Endothelial cell of umbilical vein (primary cell): Measurements from ENCODE around the gene KDM7A. TPM values are rescaled to one million over a fixed set of nuclear protein-coding genes. Genes with fewer than 3 reads are reported as not detected.

Experiments
- BruUV-seq: library from RNA; stranded (reverse); fragments of 400-500 nt; replicated peaks from 2 replicates; lab custom pipeline; 2021; lab: Mats Ljungman, UMichigan
- CTCF ChIA-PET: fragments of 300-600, 350-600 bp; sonication (Branson Sonifier 250); formaldehyde crosslinking; loops from one replicate; lab custom pipeline; 2021; ENCODE audit warnings: antibody characterized with exemption, inconsistent platforms; lab: Charles Lee
- POLR2A ChIA-PET: fragments of 300-600, 350-600 bp; sonication (Branson Sonifier 250); formaldehyde crosslinking; loops from one replicate; lab custom pipeline; 2021; ENCODE audit warnings: antibody characterized with exemption, inconsistent platforms; lab: Charles Lee
- DNase-seq: peaks from one replicate; pipeline ENCODE4 v3.0.0-alpha.2; 2011; ENCODE audit warnings: low read depth, low spot score
- FAIRE-seq: peaks from 2 replicates; lab custom pipeline; 2011; peaks lifted over from hg19 to GRCh38; lab: Jason Lieb, UNC
- H2AFZ ChIP-seq: 2 replicates; pipeline ENCODE4 v1.6.0; 2012; ENCODE audit warnings: low read depth, low read length, control low read depth, inconsistent platforms
- H3K27ac ChIP-seq: 2 replicates; pipeline ENCODE4 v1.5.1; 2011; ENCODE audit warnings: low read depth, mild to moderate bottlenecking, control low read depth, low read length, moderate library complexity; ENCODE audit not compliant: insufficient read depth
- H3K27me3 ChIP-seq, 2 experiments: 2 replicates each; pipeline versions ENCODE4 v1.6.0 to v1.6.1; 2011; ENCODE audit warnings: low read length in 2 of 2, mixed read lengths in 1 of 2; ENCODE audit not compliant: control insufficient read depth in 2 of 2, insufficient read depth in 2 of 2
- H3K36me3 ChIP-seq, 2 experiments: 2 replicates in 1 of 2; 3 replicates in 1 of 2; pipeline ENCODE4 v1.5.1; 2011; ENCODE audit warnings: low read length in 2 of 2, mild to moderate bottlenecking in 1 of 2, moderate library complexity in 1 of 2; ENCODE audit not compliant: control insufficient read depth in 2 of 2, insufficient read depth in 2 of 2; ENCODE audit errors: extremely low read depth in 1 of 2
- H3K4me1 ChIP-seq: 3 replicates; pipeline ENCODE4 v1.5.1; 2011; ENCODE audit warnings: mild to moderate bottlenecking, low read length; ENCODE audit not compliant: control insufficient read depth, insufficient read depth; ENCODE audit errors: extremely low read depth
- H3K4me2 ChIP-seq: 2 replicates; pipeline ENCODE4 v1.6.1; 2011; ENCODE audit warnings: low read length, control low read depth, mixed read lengths; ENCODE audit not compliant: insufficient read depth
- H3K4me3 ChIP-seq, 3 experiments: fragments of 200-600 bp in 1 of 3; sonication (generic), shearing (Covaris generic) in 1 of 3; replicated peaks in 1 of 3; 2 replicates each; pipeline ENCODE4 v1.5.1; 2011 to 2016; ENCODE audit warnings: control low read depth in 3 of 3, low read length in 3 of 3, mild to moderate bottlenecking in 2 of 3, inconsistent platforms in 1 of 3, low read depth in 1 of 3, moderate library complexity in 1 of 3; ENCODE audit not compliant: insufficient read depth in 1 of 3
- H3K79me2 ChIP-seq: 2 replicates; pipeline ENCODE4 v1.6.0; 2012; ENCODE audit warnings: low read length, inconsistent platforms; ENCODE audit not compliant: control insufficient read depth, insufficient read depth
- H3K9ac ChIP-seq: replicated peaks from 2 replicates; pipeline ENCODE3; 2011; ENCODE audit warnings: low read length, control low read depth; ENCODE audit not compliant: insufficient read depth; ENCODE audit errors: extremely low read depth
- H3K9me1 ChIP-seq: replicated peaks from 3 replicates; pipeline ENCODE4 v1.6.0; 2011; ENCODE audit warnings: mild to moderate bottlenecking, low read length; ENCODE audit not compliant: control insufficient read depth, insufficient read depth; ENCODE audit errors: extremely low read depth
- H3K9me3 ChIP-seq: replicated peaks from 2 replicates; pipeline ENCODE4 v1.5.1; 2012; ENCODE audit warnings: low read length, inconsistent platforms; ENCODE audit not compliant: control insufficient read depth, insufficient read depth
- H4K20me1 ChIP-seq: replicated peaks from 2 replicates; pipeline ENCODE3; 2011; ENCODE audit warnings: mild to moderate bottlenecking, low read length; ENCODE audit not compliant: control insufficient read depth, insufficient read depth; ENCODE audit errors: extremely low read depth
- CTCF ChIP-seq, 2 donors: IDR thresholded peaks; 1 replicate in 1 of 2; 2 replicates in 1 of 2; pipeline ENCODE4 v1.5.1; 2011; ENCODE audit warnings: low read length in 2 of 2, mild to moderate bottlenecking in 2 of 2, moderate library complexity in 2 of 2, control low read depth in 1 of 2, inconsistent platforms in 1 of 2, low read depth in 1 of 2; ENCODE audit not compliant: insufficient read depth in 1 of 2; ENCODE audit errors: extremely low read depth in 1 of 2
- EZH2 ChIP-seq: IDR thresholded peaks from 2 replicates; pipeline ENCODE4 v1.6.1; 2012; ENCODE audit warnings: borderline replicate concordance, low read depth, mild to moderate bottlenecking, moderate library complexity, low read length, inconsistent platforms; ENCODE audit not compliant: severe bottlenecking
- FOS ChIP-seq: IDR thresholded peaks from 2 replicates; pipeline ENCODE4 v1.6.1; 2011; ENCODE audit warnings: mild to moderate bottlenecking, low read length, moderate library complexity, borderline replicate concordance; ENCODE audit not compliant: insufficient read depth
- GATA2 ChIP-seq: IDR thresholded peaks from 2 replicates; pipeline ENCODE4 v1.7.0; 2011; ENCODE audit warnings: low read depth, mild to moderate bottlenecking, moderate library complexity, mixed read lengths, low read length; ENCODE audit not compliant: insufficient read length, insufficient read depth
- JUN ChIP-seq: IDR thresholded peaks from 2 replicates; pipeline ENCODE4 v1.6.1; 2011; ENCODE audit warnings: borderline replicate concordance, low read depth; ENCODE audit not compliant: insufficient read length, insufficient read depth
- MAX ChIP-seq: IDR thresholded peaks from 2 replicates; pipeline ENCODE4 v1.6.1; 2011; ENCODE audit not compliant: insufficient read depth, insufficient read length
- MYC ChIP-seq: IDR thresholded peaks from one replicate; pipeline ENCODE4 v1.6.1; 2011; ENCODE audit warnings: mild to moderate bottlenecking, low read depth, low read length
- POLR2A ChIP-seq: IDR thresholded peaks from 2 replicates; pipeline ENCODE4 v1.6.1; 2012; ENCODE audit warnings: low read depth, mild to moderate bottlenecking, control low read depth, low read length
- POLR2AphosphoS5 ChIP-seq: IDR thresholded peaks from 2 replicates; pipeline ENCODE4 v1.6.1; 2012; ENCODE audit warnings: low read depth, mild to moderate bottlenecking, control low read depth, low read length, moderate library complexity; ENCODE audit not compliant: insufficient read depth
- dilution Hi-C: fragments of 300-500 bp; cut with MboI; formaldehyde crosslinking; loops from one replicate; pipeline ENCODE4 v1.15.0; 2019; ENCODE audit warnings: low sequenced_read_pairs; ENCODE audit not compliant: extremely low pct_ligation_motif_present
- intact Hi-C: fragments of 100-400 bp; cut with micrococcal nuclease; formaldehyde crosslinking; loops from one replicate; pipeline ENCODE4 v1.10.0; 2022
- polyA plus RNA-seq, 4 experiments: library from polyadenylated mRNA; depleted of rRNA in 3 of 4; stranded (reverse) in 3 of 4; unstranded in 1 of 4; fragments of >200 nt; gene quantifications; 2 replicates each; pipeline versions ENCODE4 v1.2.1 to v1.2.3, GENCODE V29; 2011 to 2012; ENCODE audit warnings: missing spikeins in 1 of 4
- total RNA-seq: library from RNA; stranded (reverse); gene quantifications from 2 replicates; pipeline ENCODE4 v1.2.3, GENCODE V29; 2021

KDM7A gene
- total and polyA plus RNA-seq, 2 donors (not counting 3 experiments of a cell fraction or from before 2014, with no cell fraction given): 2.4 to 7.3 TPM

GRCh38 chr7:140176122-140176701 lies 571 bp downstream of the KDM7A start:
- POLR2A ChIA-PET: interaction anchor here (1.0 kb wide), 1 partner anchor 302 kb away, joined by 3 read pairs; no protein-coding TSS in a partner anchor
- FAIRE-seq: no peak

More at GRCh38 chr7:140176122-140176701, 571 bp downstream of the KDM7A start:
- H3K27me3 ChIP-seq: peaks cover 2 to 3% of the 10 kb centered on the region in 2 experiments
- BruUV-seq: no TSS peak
- peak overlapping the region; percentile 79 for H3K9ac ChIP-seq
- H3K4me1 ChIP-seq: peaks cover 8% of the 10 kb centered on the region
- TF ChIP-seq MAX (no peak), MYC (no peak), POLR2AphosphoS5 (no peak), POLR2A (no peak), JUN (no peak), FOS (no peak), CTCF (IDR thresholded peaks at IDR 0.05; ENCODE audit: extremely low read depth in 1 of 2, insufficient read depth in 1 of 2, low read depth in 1 of 2, low read length in 2 of 2) (no peak), GATA2 (no peak), EZH2 (no peak)
- H3K9me1 ChIP-seq: no peaks in the 10 kb centered on the region
- peak overlapping the region; percentile 74 to 95 (median 94) for H3K4me3 ChIP-seq
- intact Hi-C loops (loop anchor here (5.0 kb wide), 1 partner anchor 529 kb away; no protein-coding TSS in a partner anchor), dilution Hi-C loops (no loop called here)
- H3K79me2 ChIP-seq: peaks cover 10% of the 10 kb centered on the region
- H4K20me1 ChIP-seq: no peaks in the 10 kb centered on the region
- H3K9me3 ChIP-seq: no peaks in the 10 kb centered on the region
- peak overlapping the region; percentile 89 for H3K4me2 ChIP-seq
- H3K27ac ChIP-seq: peak overlapping the region; percentile 79
- H3K36me3 ChIP-seq: no peaks in the 10 kb centered on the region
- CTCF ChIA-PET: interaction anchor here (1.0 to 1.2 kb wide), 2 partner anchors 149 to 167 kb away, joined by 3 to 7 read pairs; no protein-coding TSS in a partner anchor
- no peak for DNase-seq
- peak overlapping the region; percentile 85 for H2AFZ ChIP-seq
